SIG-M5 treated with dmso at 0.1 percent for 504 hours (cell line): Measurements from ENCODE around the gene SLC9A3.
"Not testable (repeated sequence)": the region's sequence is repeated elsewhere in the genome, so short reads cannot be mapped to it uniquely, and the experiment has no call there.

Source experiments
- DNase-seq: peaks from one replicate; lab custom pipeline; 2025; ENCODE audit not compliant: unreplicated experiment; lab: John Stamatoyannopoulos, UW

The SLC9A3 gene

GRCh38 chr5:524234-524972 is at the start of gene SLC9A3:
Gene SLC9A3, minus strand, starts transcription at chr5:524449.
- DNase-seq: no peak

GRCh38 chr5:573976-574375 is 49.7 kb upstream of the SLC9A3 start:
- no peak for DNase-seq

DNA sequence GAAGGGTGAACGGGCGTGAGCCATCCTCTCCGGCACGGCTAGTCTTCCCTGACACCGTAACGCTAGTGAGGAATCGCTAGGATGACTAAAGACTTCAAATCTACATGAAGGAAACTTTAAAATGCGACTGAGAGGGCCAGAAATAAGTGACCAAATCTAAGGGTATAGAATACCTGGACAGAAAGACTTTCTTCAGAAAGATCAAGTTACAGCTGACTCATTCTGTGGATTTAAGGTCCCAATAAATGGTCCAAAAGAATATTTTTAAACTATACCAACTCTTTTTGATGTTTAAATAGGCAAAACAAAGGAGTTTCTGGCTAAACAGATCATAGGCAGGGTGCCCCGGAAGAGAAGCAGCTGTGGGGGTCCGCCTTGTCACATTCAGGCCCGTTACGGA is 49.0 kb upstream of the SLC9A3 start:
- DNase-seq: no peak

DNA sequence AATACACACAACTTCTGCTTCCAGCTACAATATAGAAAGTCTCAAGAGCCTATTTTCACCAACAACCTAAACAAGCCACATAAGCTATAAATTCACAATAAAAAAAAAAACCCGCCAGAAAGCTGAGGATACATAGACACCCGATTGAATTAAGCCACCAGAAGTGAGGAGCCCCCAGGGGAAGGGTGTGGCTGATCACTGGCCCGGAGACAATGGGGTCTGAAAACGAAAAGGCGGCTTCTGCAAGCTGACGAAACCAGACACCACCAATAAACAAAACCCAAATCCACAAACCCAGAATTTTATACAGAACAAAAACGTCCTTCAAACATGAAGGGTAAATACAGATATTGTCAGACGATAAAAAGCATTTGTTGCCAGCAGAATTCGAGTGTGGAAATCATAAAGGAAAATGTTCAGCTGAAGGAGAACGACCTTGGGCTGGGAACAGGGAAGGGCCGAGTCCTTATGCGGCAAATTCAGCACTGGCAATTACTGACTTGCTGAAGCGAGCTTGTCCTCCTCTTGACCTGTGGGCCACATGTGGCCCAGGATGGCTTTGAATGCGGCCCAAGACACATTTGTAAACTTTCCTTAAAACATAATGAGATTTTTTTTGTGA is 48.3 kb upstream of the SLC9A3 start:
- no peak for DNase-seq

- DNase-seq: no peak
Observed at GRCh38 chr5:571791-572190, 47.5 kb upstream of the SLC9A3 start.

DNA sequence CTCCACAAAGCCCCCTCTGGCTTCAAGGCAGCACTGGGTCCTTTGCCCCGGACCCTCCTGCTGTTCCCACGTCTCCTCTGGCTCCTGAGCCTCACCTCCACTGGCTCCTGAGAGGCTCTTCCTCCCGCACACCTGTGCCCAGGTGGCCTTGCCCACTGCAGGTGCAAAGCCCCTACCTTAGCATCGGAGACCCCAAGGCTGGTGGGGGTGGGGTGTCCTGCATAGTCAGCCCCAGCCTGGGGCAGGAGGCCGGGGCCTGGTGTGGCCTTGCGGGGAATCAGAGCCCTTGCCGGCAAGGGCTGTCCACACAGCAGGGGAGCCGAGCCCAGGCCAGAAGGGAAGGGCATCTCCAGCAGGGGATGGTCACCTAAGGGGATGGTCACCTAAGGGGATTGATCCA is 46.6 kb upstream of the SLC9A3 start:
- no peak for DNase-seq

GRCh38 chr5:570446-570845 is 46.2 kb upstream of the SLC9A3 start:
- no peak for DNase-seq

GRCh38 chr5:569868-570361 is 45.7 kb upstream of the SLC9A3 start:
- no peak for DNase-seq

DNA sequence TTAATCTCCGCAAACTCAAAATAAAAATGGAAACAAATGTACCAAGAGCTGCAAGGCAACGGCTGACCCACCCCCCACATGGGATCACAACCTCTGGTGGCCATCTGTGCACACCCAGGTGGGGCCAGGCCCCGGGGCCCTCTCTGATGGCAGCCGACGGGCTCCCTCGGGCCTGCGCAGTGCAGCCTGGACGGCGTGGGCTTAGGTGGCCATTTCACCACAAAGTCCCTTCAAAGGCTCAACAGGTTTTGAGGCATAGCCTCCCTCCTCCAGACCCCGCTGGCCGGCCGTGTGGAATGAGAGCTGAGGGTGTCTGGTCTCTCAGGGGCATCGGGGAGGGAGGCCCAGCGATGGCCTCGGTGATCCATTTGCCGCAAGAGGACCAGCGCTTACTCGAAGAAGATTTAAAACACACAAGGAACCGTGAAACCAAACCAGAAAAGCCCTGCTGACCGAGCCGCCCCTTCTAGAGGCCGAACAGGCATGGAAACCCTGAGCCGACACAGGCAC is 45.2 kb upstream of the SLC9A3 start:
- no peak for DNase-seq

DNA sequence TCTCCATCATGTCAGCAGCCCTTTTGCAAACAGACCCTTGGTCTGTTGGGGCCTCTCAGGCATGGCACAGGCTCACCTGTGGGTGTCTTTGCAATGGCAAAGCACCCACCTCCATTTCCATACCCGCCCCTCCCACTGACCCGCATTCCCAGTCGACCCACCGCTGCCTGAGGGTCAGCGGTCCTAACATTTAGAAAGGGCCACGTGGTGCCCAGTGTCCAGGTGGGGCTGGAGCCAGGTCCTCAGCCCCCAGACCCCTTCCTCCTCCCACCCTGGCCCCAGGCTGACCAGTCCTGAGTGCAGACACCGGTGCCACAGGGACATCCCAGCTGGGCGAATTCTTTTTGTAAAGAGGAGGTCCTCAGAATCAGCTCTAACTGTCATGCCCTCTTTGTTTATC is 44.6 kb upstream of the SLC9A3 start:
- DNase-seq: no peak

DNA sequence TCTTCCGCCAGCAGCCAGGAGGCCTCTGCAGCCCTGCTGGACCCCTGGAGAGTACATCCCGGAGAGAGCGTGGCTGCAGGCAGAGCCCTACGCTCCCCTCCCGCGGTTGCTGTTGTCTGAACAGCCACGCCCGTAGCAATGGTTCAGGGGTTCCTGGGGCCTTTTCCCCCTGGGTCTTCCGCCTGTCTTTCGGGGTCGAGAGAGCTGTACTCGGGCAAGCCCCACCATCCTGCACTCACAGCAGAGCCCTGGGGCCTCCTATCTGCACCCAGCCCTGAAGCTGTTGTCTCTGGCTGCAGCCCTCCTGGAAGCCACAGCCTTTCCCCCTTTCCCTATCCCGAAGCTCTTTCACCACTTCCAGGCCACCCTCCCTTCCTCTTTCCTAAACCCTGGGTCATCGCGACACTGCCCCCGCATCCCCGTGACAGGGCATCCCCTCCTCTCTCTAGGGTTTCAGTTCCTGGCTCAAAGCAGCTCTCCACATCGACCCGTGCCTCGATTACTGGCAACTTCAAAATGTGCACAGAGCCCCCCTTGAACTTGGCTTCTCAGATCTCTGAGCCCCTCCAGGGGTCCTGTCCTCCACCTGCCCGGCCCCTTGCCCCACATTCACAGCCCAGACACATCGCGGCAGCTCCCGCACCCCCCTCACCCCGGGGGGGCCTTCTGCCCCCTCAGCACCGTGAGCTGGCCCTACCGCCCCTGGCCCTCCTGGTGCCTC is 44.0 kb upstream of the SLC9A3 start:
- no peak for DNase-seq

- no peak for DNase-seq
Observed at GRCh38 chr5:567664-568060, 43.4 kb upstream of the SLC9A3 start.

DNA sequence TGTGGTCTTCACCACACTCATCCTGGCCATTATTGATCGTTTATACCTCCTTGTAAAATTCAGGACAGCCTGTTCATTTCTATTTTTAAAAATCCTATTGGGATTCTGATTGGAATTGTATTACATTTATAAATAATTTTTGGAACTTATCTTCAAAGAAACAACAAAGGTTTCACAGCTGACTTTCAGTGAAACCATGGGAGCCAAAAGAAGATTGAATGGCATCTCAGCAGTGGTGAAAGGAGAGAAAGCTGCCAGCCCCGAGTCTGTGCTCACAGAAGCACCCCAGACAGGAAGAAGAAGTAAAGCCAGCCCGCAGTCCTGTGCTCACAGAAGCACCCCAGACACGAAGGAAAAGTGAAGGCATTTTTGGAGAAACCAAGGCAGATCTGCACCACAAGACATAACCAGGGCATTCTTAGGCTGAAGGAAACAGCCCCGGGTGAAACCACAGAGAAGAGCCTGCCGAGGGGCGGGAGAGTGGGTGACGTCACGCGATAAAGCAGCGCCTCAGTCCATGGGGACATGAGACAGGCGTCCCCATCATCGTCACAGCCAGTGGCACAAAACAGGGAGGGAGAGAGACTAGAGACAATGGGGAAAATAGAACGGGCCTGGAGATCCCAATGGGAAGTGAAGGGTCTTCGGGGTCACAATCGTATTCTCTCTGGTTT is 42.5 kb upstream of the SLC9A3 start:
- no peak for DNase-seq

GRCh38 chr5:565782-566440 is 41.7 kb upstream of the SLC9A3 start:
- no peak for DNase-seq

- DNase-seq: no peak
Observed at GRCh38 chr5:561408-561807, 37.2 kb upstream of the SLC9A3 start.

DNA sequence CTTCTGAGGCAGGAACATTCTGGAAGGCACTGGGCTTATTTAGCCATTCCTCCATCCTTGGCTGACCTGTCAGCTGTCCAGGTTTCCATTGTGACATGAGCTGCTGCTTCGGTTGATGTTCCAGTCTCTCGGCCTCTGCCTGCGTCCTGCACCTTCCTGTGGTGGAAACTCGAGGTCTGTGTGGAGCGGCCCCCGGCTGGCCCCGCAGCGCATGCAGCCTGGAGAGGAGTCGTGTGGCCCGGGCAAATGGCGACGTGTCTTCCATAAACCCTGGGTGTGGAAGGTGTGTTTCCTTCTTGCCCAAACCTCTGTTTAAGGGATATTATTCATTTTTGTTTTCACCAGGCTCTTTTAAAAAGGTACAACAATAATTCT is 36.5 kb upstream of the SLC9A3 start:
- DNase-seq: no peak

DNA sequence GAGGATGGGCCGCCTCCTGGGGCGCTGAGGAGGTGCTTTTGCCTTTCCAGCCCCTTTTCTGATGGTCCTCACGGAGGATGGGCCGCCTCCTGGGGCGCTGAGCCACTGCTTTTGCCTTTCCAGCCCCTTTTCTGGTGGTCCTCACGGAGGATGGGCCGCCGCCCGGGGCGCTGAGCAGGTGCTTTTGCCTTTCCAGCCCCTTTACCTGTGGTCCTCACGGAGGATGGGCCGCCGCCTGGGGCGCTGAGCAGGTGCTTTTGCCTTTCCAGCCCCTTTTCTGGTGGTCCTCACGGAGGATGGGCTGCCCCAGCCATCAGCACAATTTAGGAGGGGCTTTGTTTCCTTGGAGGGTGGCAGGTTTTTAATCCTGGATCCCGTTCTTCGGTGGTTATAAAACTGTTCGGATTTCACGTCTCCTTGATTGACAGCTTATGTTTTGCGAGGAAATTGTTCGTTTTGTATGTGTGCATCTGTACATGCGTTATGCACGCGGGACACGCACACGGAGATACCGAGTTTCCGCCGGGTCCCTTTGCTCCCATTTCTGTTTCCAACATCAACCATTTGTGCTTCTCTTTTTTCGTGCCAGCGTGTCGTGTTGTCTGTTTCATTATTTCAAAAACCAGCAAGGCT is 34.7 kb upstream of the SLC9A3 start:
- no peak for DNase-seq

DNA sequence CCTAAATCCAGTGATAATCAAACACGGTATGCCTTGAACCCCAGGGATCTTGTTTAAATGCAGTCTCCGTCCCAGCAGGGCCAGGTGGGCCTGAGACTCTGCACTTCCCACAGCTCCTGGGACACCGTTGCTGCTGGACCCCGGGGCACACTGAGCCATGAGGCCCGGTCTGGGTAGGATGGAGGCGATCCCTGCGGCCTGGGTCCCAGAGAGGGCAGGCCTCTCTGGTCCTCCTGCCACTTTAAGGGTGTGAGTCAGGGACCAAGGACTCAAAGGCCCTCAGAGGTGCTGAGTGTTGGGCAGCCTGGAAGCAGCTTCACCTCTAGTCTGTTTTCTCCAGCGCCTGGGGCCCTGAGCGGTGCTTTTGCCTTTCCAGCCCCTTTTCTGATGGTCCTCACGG is 34.1 kb upstream of the SLC9A3 start:
- DNase-seq: no peak

- not testable (repeated sequence) for DNase-seq
Observed at GRCh38 chr5:557917-558316, 33.7 kb upstream of the SLC9A3 start.

DNA sequence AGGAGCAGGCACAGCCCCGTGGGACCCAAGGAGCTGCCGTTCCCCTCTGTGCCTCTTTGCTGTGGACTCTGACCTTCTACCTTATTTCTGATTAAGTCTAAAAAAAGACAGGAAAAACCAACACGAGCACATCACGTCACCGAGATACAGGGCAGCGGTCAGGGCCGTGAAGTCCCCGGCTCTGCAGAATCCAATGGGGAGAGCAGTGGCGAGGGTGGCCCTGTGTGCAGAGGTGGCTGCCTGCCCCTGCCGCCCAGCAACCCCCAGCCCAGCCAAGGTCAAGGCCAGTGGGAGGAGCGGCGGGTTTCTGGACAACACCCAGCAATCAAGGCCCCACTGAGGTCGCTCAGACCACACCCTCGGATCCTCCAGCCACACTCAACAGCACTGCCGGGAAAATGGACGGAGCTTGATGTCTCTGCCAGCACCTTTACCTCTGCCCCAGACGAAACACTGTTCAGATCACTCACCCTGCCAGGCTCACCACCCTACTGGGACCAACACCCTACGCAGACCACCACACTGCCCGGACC is 32.7 kb upstream of the SLC9A3 start:
- DNase-seq: no peak
